GM18511 (cell line): ENCODE results near the gene CCDC154.

Source experiments
- ATAC-seq: cut with Tn5 transposase; IDR thresholded peaks from one replicate; pipeline ENCODE4 v1.9.1; 2021; ENCODE audit warnings: mild to moderate bottlenecking, moderate library complexity; ENCODE audit not compliant: unreplicated experiment

The CCDC154 gene

GRCh38 chr16:1425616-1426370 lies 18.6 kb downstream of the CCDC154 start:
- ATAC-seq, result no peak

- no peak for ATAC-seq
Measured at GRCh38 chr16:1424028-1424427, 20.3 kb downstream of the CCDC154 start.

GRCh38 chr16:1422076-1422475 lies 22.3 kb downstream of the CCDC154 start:
- no peak for ATAC-seq

DNA sequence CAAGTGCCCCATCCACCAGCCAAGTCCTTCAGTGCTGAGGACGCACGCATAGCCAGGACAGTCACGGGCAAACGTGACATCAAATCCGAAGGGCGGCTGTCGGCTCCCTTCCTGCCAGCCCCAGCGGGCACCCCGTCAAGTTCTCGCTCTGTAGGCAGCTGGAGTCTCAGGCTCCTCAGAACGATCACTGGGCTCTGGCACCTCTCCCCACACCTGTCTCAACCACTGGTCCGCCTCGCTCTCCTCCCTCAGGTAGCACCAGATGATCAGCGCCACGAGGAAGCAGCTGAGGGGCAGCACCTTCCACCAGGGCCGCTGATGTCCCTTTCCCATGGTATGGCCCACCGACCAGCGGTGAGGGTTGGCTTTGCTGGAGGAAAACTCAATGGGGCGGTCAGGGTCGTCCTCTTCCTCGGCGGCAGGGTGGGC lies 24.2 kb downstream of the CCDC154 start:
- no peak for ATAC-seq

GRCh38 chr16:1416521-1416941 lies 27.8 kb downstream of the CCDC154 start:
- ATAC-seq, result no peak

DNA sequence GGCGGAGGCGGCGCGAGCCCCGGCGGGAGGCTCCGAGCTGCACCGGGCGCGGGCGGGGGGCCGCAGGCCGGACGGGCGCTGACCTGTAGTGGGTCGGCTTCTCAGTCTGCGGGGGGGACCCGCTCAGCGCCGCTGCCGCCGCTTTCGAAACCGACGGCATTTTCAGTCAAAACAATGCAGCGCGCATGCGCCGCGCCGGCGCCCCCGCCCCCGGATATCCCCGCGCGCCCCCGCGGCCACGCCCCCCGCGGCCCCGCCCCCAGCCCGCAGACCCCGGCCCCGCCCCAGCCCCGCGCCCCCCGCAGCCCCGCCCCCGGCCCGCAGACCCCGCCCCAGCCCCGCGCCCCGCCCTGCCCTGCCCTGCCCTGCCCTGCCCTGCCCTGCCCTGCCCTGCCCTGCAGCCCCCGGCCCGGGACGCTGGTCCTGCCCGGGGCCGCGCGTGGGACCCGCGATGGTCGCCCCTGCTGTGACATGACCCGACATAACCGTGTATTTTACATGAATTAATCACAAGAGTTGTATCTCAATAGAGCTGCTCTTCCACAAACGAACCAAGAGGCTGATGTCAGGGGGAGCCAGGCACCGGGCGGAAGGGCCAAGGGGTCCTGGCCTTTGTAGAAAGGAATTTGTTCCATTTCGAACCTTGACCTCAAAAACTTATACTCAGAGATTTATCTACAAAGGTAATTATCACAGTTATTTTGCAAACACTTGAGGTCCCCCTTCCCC lies 29.7 kb downstream of the CCDC154 start, which contains the start of gene UNKL:
Gene UNKL (minus strand): TSS at position 173 of the 729 bp plus-strand sequence. CDS start 13 bp downstream, at position 160.
- peak; percentile 58 for ATAC-seq

GRCh38 chr16:1413684-1414531 lies 30.4 kb downstream of the CCDC154 start:
- ATAC-seq, result peak; percentile 45

DNA sequence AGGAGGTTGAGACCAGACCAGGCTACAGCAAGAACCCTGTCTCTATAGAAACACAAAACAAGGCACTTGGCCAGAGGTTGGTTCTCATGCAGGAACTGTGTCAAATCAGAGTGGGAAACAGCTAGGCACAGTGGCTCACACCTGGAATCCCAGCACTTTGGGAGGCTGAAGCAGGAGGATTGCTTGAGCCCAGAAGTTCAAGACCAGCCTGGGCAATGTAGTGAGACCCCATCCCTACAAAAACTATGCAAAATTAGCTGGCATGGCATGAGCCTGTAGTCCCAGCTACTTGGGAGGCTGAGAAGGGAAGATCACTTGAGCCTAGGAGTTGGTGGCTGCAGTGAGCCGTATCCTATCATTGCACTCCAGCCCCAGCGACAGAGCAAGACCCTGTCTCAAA lies 31.5 kb downstream of the CCDC154 start:
- ATAC-seq, result no peak

DNA sequence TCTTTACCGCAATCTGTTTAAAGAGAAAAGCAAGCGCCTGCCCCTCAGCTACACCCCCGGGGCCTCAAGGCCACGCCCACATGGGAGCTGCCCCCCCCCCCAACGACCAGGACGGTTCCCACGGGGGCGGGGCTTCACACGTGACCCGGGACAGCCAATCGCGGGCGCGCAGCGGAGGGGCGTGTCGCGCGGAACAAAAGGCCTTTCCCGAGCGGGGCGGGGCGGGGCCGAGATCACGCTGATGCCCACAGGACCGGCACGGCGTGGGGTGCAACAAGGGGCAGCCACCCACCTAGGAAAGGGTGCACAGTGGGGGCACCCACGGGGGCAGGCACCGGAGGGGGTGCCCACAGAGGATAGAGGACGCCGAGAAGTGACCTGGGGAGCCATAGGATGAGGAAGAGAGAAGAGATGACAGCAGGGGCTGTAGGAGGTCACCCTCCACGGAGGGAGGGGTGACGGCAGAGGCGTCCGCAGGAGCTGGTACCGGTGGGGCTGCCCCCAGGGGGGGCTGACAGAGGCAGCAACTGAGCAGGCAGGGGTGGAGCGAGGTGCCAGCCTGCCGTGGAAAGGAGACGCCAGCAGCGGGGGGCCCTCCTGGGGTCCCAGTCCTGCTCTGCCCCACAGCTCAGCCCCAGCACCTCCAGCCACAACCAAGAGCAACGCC lies 36.1 kb downstream of the CCDC154 start:
- peak; percentile 64 for ATAC-seq

GRCh38 chr16:1407753-1408152 lies 36.6 kb downstream of the CCDC154 start:
- ATAC-seq, result no peak

- no peak for ATAC-seq
Measured at GRCh38 chr16:1403733-1404132, 40.6 kb downstream of the CCDC154 start.

DNA sequence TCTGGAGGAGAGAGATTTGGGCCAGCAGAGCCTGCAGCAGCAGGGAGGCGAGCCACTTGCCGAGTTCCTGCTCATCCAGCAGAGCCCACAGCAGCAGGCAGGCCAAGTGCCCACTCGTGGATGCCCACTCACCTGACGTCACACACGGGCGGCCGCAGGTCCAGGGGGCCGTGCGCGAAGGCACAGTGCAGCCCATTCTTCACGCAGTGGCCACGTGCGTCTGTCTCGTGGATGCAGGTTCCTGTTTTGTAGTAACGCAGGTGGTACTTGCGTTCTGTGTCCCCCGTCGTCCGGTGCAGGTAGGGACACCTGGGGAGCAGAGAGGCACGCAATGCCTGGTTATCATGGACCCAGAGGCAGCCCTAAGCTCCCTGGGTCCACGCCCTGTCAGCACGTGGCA lies 41.3 kb downstream of the CCDC154 start:
- ATAC-seq, result no peak

GRCh38 chr16:1401758-1402154 lies 42.6 kb downstream of the CCDC154 start:
- ATAC-seq, result no peak

DNA sequence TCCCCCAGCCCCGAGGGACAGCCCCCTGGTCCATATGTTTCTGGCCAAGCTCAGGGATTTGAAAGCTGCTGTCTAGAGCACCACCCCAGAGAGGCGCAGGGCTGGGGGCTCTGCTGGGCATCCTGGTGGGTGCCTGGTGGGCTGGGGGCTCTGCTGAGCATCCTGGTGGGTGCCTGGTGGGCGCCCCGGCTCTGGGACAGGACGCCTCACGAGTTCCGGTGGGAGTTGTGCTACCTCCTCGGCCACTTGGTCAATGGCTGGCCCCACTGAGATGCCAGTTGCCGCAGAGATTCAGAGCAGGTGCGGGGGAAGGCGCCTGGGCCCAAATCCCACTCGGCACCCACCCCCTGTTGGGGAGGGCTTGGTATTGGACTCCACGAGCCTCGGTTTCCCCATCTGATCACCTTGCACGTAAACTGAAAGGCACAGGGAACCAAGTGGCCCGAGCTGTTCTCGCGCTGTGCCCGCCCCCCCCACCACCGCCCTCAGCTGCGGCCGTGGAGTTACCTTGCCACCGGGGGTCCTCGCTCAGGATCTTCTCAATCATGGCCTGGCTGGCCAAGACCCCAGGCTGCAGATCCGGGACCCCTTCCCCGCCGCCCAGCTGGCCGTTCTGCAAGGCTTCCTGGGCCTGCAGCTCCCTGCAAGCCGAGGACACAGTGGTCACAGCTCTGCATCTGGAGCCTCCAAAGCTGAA lies 43.1 kb downstream of the CCDC154 start:
- ATAC-seq, result no peak

DNA sequence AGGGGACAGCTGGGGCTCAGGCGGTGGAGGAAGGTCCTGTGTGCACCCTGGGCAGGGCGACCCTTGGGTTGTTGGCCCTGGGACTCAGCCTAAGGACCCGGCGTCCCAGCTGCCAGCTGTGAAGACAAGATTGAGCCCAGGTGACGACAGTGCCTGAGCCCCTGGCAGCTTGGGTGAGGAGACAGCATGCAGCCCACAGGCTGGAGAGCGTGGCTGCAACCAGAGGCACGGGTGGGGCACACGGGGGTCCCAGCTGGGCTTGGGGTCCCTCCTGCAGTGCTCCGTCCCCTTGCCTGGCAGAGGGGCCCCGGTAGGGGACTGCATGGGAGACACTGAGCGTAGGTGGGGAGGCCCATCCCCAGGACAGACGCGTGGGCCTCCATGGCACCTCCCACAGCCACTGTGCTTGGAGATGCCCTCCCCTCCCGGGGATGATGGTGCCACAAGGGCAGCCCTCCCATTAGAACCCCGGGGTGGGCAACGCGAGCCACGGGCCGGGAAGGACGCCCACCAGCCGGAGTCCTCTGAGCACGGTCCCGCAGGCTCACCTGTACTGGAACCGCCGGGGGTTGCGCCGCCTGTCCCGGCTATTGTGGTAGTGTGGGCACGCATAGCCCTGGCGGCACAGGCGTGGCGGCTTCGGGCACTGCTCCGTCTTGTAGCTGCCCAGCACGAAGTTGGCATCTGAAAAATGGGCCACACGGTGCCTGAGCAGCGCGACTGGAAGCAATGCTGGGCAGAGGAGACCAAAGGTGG lies 45.4 kb downstream of the CCDC154 start:
- no peak for ATAC-seq

GRCh38 chr16:1398351-1398750 lies 46.0 kb downstream of the CCDC154 start:
- no peak for ATAC-seq

GRCh38 chr16:1397779-1398178 lies 46.6 kb downstream of the CCDC154 start:
- ATAC-seq, result no peak

- ATAC-seq, result no peak
Measured at GRCh38 chr16:1395444-1396031, 48.8 kb downstream of the CCDC154 start.

DNA sequence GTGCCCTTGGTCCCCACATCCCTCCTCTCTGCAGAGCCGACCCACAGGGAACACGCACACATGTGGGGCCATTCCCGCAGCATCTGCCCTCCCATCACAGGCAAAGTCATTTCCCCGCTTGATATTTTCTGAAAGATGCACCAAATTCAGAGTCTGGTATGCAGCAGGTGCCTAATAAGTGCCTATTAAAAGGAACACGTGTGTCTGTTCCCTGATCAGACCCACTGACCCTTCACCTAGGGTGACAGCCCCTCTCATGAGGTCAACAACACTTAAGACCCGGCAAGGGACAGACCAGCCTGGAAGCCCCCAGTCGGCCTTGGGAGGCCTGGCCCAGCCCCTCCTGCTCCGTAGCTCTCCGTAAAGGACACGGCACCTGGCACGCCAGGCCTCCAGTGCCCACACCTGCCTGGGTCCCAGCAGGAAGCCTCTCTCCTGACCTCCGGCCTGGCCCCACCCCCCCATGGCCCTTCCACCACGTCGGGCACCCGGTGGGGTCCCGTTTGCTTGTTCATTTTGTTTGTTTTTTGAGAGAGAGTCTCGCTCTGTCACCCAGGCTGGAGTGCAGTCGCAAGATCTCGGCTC lies 49.9 kb downstream of the CCDC154 start:
- no peak for ATAC-seq
